A673 (cell line): ENCODE measurements around the gene FAM43B. TPM values are rescaled to one million over a fixed set of nuclear protein-coding genes. Genes with fewer than 3 reads are reported as not detected.
A peak's percentile ranks its signal among the peaks of the same experiment; 100 is the strongest.

Experiments
- Bru-seq: library from RNA; stranded (reverse); fragments of 400-500 nt; gene quantifications from one replicate; lab custom pipeline; 2021; lab: Mats Ljungman, UMichigan
- BruChase-seq, 2 experiments: library from RNA; stranded (reverse); fragments of 400-500 nt; gene quantifications; one replicate each; lab custom pipeline; 2021; lab: Mats Ljungman, UMichigan
- BruUV-seq: library from RNA; stranded (reverse); fragments of 400-500 nt; replicated peaks from 2 replicates; lab custom pipeline; 2021; lab: Mats Ljungman, UMichigan
- CTCF ChIA-PET: fragments of 300-600 bp; sonication (Branson Sonifier 250); formaldehyde crosslinking; loops from one replicate; lab custom pipeline; 2022; ENCODE audit warnings: antibody characterized with exemption; lab: Charles Lee
- POLR2A ChIA-PET: fragments of 300-600 bp; sonication (Branson Sonifier 250); formaldehyde crosslinking; loops from one replicate; lab custom pipeline; 2022; ENCODE audit warnings: antibody characterized with exemption; ENCODE audit not compliant: low non-redundant PET; lab: Charles Lee
- DNase-seq: peaks from one replicate; pipeline ENCODE4 v3.0.0-alpha.2; 2015; ENCODE audit warnings: low spot score
- H3K27ac ChIP-seq: fragments of 200-600 bp; sonication (generic); 2 replicates; pipeline ENCODE4 v1.5.1; 2016; ENCODE audit warnings: mixed run types, low read depth, mild to moderate bottlenecking, mixed read lengths, antibody characterized with exemption, low read length; ENCODE audit not compliant: poor library complexity, severe bottlenecking
- H3K27me3 ChIP-seq: fragments of 200-600 bp; sonication (generic); replicated peaks from 2 replicates; pipeline ENCODE4 v1.6.1; 2017; ENCODE audit warnings: mixed run types, low read depth, mild to moderate bottlenecking, mixed read lengths, antibody characterized with exemption, low read length; ENCODE audit not compliant: insufficient read depth, poor library complexity
- H3K36me3 ChIP-seq: fragments of 200-600 bp; sonication (generic); 2 replicates; pipeline ENCODE4 v1.6.1; 2016; ENCODE audit warnings: mixed run types, mild to moderate bottlenecking, mixed read lengths, antibody characterized with exemption, low read length; ENCODE audit not compliant: insufficient read depth, poor library complexity, severe bottlenecking
- H3K4me1 ChIP-seq: fragments of 200-600 bp; sonication (generic); 2 replicates; pipeline ENCODE4 v1.6.1; 2017; ENCODE audit warnings: mixed run types, mild to moderate bottlenecking, mixed read lengths, antibody characterized with exemption, low read length; ENCODE audit not compliant: insufficient read depth, poor library complexity, severe bottlenecking
- H3K4me3 ChIP-seq: fragments of 200-600 bp; sonication (generic); 2 replicates; pipeline ENCODE4 v1.5.1; 2016; ENCODE audit warnings: low read depth, mixed run types, mild to moderate bottlenecking, mixed read lengths, low read length; ENCODE audit not compliant: poor library complexity, severe bottlenecking
- H3K9me3 ChIP-seq: fragments of 200-600 bp; sonication (generic); 2 replicates; pipeline ENCODE4 v1.6.1; 2016; ENCODE audit warnings: mixed run types, low read depth, mild to moderate bottlenecking, mixed read lengths, antibody characterized with exemption, low read length; ENCODE audit not compliant: poor library complexity, severe bottlenecking
- EZH2 ChIP-seq: fragments of 200-600 bp; sonication (generic); IDR thresholded peaks from 2 replicates; pipeline ENCODE4 v1.6.1; 2017; ENCODE audit warnings: borderline replicate concordance, low read depth, mild to moderate bottlenecking, mixed read lengths, antibody characterized with exemption, low read length; ENCODE audit not compliant: poor library complexity, severe bottlenecking
- intact Hi-C: fragments of 100-400 bp; cut with micrococcal nuclease; formaldehyde crosslinking; loops from one replicate; pipeline ENCODE4 v1.10.0; 2022; ENCODE audit not compliant: unreplicated experiment
- long read RNA-seq: library from polyadenylated mRNA; stranded (forward); transcript quantifications from one replicate; pipeline ENCODE4 v2.0.0, GENCODE V29; 2022
- total RNA-seq: library from RNA; stranded (reverse); gene quantifications from 2 replicates; pipeline ENCODE4 v1.2.3, GENCODE V29; 2021
- TF ChIP-seq, protein P1 (sequence below): fragments of 300-800, 200-600 bp; sonication (generic); conservative IDR thresholded peaks from 2 replicates; pipeline ENCODE4 v1.5.1; 2017; ENCODE audit warnings: low read depth, mild to moderate bottlenecking, antibody characterized with exemption, low read length, moderate library complexity, mixed read lengths

FAM43B gene, protein sequence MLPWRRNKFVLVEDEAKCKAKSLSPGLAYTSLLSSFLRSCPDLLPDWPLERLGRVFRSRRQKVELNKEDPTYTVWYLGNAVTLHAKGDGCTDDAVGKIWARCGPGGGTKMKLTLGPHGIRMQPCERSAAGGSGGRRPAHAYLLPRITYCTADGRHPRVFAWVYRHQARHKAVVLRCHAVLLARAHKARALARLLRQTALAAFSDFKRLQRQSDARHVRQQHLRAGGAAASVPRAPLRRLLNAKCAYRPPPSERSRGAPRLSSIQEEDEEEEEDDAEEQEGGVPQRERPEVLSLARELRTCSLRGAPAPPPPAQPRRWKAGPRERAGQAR
- total RNA-seq (not detected in 2 replicates), Bru-seq, nascent RNA (not detected), BruChase-seq, experiment 1, labeled RNA remaining after a 2-hour chase (not detected), BruChase-seq, experiment 2, labeled RNA remaining after a 6-hour chase (not detected)
- long read RNA-seq, result 0 reads

DNA sequence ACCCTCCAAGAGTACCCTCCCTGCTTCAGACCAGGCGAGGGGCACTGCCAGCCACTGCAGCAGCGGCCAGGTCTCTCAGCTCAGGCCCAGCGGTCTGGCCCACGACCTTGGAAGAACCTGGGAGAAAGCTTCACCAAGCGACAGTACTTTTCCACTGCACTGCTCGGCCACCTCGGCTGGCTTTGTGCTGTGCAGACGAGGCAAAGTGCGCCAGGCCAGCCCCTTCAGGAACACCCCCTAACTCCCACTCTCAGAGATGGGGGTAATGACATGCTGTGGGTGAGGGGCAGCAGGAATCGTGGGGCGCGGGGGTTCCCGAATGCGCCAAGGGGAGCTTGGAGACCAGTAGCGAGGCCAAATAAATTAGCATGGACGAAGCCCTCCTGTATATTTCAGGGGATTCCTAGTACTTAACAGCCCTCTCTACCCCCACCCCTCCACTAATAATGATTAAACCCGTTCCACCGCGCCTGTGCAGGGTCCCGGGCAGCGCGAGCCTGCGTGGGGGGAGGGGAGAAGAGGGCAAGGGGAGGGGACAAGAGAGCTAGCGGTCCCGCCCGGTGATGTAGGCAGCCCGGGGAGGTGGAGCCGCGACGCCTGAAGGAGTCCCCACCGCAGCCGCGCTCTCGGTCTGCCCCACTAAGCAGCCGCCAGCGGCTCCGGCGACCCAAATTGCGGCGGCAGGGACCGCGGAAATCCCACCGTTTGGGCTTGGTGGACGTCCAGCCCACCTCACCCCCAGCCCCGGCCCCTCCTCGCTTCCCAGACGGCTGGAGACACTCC lies at the start of gene FAM43B:
FAM43B (plus strand) TSS at position 629 of the 783 bp plus-strand sequence. CDS start 401 bp downstream, outside the sequence.
- CTCF ChIA-PET, result interaction anchor here (1.4 kb wide), 1 partner anchor 23 kb away, joined by 5 read pairs; no protein-coding TSS in a partner anchor
- Histone ChIP-seq H3K4me3 (peak within 1 kb of the TSS; percentile 19), H3K36me3 (no peaks in the 10 kb centered on the region), H3K27me3 (peaks cover 77% of the 10 kb centered on the region), H3K4me1 (no peaks in the 10 kb centered on the region), H3K9me3 (no peaks in the 10 kb centered on the region), H3K27ac (no peak within 1 kb of the TSS)
- TF ChIP-seq, protein P1, sequence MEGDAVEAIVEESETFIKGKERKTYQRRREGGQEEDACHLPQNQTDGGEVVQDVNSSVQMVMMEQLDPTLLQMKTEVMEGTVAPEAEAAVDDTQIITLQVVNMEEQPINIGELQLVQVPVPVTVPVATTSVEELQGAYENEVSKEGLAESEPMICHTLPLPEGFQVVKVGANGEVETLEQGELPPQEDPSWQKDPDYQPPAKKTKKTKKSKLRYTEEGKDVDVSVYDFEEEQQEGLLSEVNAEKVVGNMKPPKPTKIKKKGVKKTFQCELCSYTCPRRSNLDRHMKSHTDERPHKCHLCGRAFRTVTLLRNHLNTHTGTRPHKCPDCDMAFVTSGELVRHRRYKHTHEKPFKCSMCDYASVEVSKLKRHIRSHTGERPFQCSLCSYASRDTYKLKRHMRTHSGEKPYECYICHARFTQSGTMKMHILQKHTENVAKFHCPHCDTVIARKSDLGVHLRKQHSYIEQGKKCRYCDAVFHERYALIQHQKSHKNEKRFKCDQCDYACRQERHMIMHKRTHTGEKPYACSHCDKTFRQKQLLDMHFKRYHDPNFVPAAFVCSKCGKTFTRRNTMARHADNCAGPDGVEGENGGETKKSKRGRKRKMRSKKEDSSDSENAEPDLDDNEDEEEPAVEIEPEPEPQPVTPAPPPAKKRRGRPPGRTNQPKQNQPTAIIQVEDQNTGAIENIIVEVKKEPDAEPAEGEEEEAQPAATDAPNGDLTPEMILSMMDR, result no peak
- peak; percentile 6 for TF ChIP-seq EZH2
- DNase-seq, result peak; percentile 55
- BruUV-seq, result no TSS peak
- intact Hi-C loops, result no loop called here
- POLR2A ChIA-PET, result no interaction called here

DNA sequence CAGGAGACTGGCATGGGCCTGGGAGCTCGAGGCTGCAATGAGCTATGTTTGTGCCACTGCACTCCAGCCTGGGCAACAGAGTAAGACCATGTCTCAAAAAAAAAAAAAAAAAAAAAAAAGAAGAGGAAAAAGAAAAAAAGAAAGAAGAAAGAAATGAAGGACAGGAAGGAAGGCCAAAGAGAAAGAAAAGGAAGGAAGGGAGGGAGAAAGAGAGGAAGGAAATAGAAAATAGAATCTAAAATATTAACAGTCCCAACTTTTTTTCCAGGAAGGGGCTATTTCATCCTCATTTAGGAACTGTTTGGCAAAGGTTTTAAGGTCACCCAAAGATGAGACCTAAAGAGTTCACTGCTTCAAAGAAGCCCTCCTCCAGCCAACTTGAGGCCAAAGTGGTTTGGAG lies 46.9 kb upstream of the FAM43B start:
- ChIA-PET CTCF (no interaction called here), POLR2A (no interaction called here)
- DNase-seq, result no peak
- BruUV-seq, result no TSS peak
- H3K27ac ChIP-seq, result no peak overlapping the region
- intact Hi-C loops, result no loop called here
- no peak overlapping the region for H3K4me3 ChIP-seq
- peaks cover 7% of the 10 kb centered on the region for H3K4me1 ChIP-seq
- no peaks in the 10 kb centered on the region for H3K27me3 ChIP-seq
- H3K36me3 ChIP-seq, result peaks cover 18% of the 10 kb centered on the region
- no peak for TF ChIP-seq EZH2
- TF ChIP-seq, protein P1, result no peak
- H3K9me3 ChIP-seq, result no peaks in the 10 kb centered on the region

DNA sequence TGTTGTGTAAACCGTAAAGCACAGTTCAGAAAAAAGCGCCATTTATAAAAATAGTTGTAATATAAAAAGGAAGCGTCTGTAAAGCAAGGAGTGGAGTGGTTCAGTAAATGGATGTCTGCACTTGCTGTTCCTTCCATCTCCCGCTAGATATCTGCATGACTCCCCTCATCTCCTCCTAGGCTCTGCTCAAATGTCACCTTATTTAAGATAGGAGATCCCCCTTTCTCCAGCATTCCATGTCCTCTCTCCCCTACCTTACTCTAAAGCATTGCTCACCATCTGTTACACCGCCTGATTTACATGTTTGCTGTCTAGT lies 45.2 kb upstream of the FAM43B start:
- Histone ChIP-seq H3K36me3 (peaks cover under 1% of the 10 kb centered on the region), H3K27ac (peak overlapping the region; percentile 73), H3K4me1 (peaks cover 13% of the 10 kb centered on the region), H3K27me3 (no peaks in the 10 kb centered on the region), H3K9me3 (no peaks in the 10 kb centered on the region), H3K4me3 (peak overlapping the region; percentile 84)
- TF ChIP-seq EZH2, result no peak
- TF ChIP-seq, protein P1, result no peak
- DNase-seq, result no peak
- ChIA-PET POLR2A (no interaction called here), CTCF (no interaction called here)
- BruUV-seq, result no TSS peak
- intact Hi-C loops, result no loop called here
